SK-N-SH (cell line): ENCODE results near the gene MBLAC1. TPM values are rescaled to one million over a fixed set of nuclear protein-coding genes. Genes with fewer than 3 reads are reported as not detected.

Source experiments
- CTCF ChIA-PET: fragments of 300-600, 350-600 bp; formaldehyde crosslinking; extraction: SDS; loops from one replicate; lab custom pipeline; 2021; lab: Yijun Ruan, JAX
- POLR2A ChIA-PET: fragments of 350-600 bp; sonication (Branson Sonifier 250); formaldehyde crosslinking; extraction: SDS; loops from one replicate; lab custom pipeline; 2020; ENCODE audit warnings: antibody characterized with exemption, inconsistent platforms; lab: Yijun Ruan, JAX
- DNase-seq: peaks from one replicate; pipeline ENCODE4 v3.0.0; 2012
- H2AFZ ChIP-seq: fragments of 200-600 bp; sonication (generic); 2 replicates; pipeline ENCODE4 v1.8.1; 2016; ENCODE audit warnings: antibody characterized with exemption, mild to moderate bottlenecking, low read depth
- H3F3A ChIP-seq: fragments of 200-600 bp; sonication (generic); replicated peaks from 2 replicates; pipeline ENCODE3; 2016; ENCODE audit warnings: antibody characterized with exemption, mild to moderate bottlenecking; ENCODE audit not compliant: insufficient read depth
- H3K27ac ChIP-seq, 2 experiments: fragments of 200-500 bp in 1 of 2; fragments of 200-600 bp in 1 of 2; sonication (Bioruptor generic) in 1 of 2; sonication (generic), shearing (Covaris generic) in 1 of 2; 2 replicates each; pipeline versions ENCODE4 v1.5.1 to v1.6.1; 2014 to 2016; ENCODE audit warnings: low read depth in 2 of 2, inconsistent platforms in 1 of 2, low read length in 1 of 2, mild to moderate bottlenecking in 1 of 2, mixed read lengths in 1 of 2
- H3K27me3 ChIP-seq: fragments of 200-600 bp; sonication (generic), shearing (Covaris generic); 2 replicates; pipeline ENCODE4 v1.6.1; 2016; ENCODE audit warnings: mixed run types; ENCODE audit not compliant: insufficient read depth
- H3K36me3 ChIP-seq, 2 experiments: fragments of 200-500 bp in 1 of 2; fragments of 200-600 bp in 1 of 2; sonication (Bioruptor generic) in 1 of 2; sonication (generic) in 1 of 2; replicated peaks in 1 of 2; 2 replicates each; pipeline versions ENCODE3 to v1.5.1; 2014 to 2016; ENCODE audit warnings: low read length in 1 of 2, mild to moderate bottlenecking in 1 of 2; ENCODE audit not compliant: insufficient read depth in 2 of 2, control insufficient read depth in 1 of 2
- H3K4me1 ChIP-seq, 2 experiments: fragments of 200-500 bp in 1 of 2; fragments of 200-600 bp in 1 of 2; sonication (Bioruptor generic) in 1 of 2; sonication (generic), shearing (Covaris generic) in 1 of 2; 2 replicates each; pipeline versions ENCODE4 v1.5.1 to v1.6.1; 2014 to 2016; ENCODE audit warnings: low read depth in 1 of 2, low read length in 1 of 2, mixed run types in 1 of 2; ENCODE audit not compliant: insufficient read depth in 2 of 2, control insufficient read depth in 1 of 2
- H3K4me2 ChIP-seq: fragments of 200-600 bp; sonication (generic), shearing (Covaris generic); 2 replicates; pipeline ENCODE4 v1.6.1; 2017; ENCODE audit warnings: mixed run types
- H3K4me3 ChIP-seq, 2 experiments: fragments of 200-500 bp in 1 of 2; fragments of 200-600 bp in 1 of 2; sonication (Bioruptor generic) in 1 of 2; sonication (generic), shearing (Covaris generic) in 1 of 2; 2 replicates each; pipeline versions ENCODE4 v1.5.1 to v1.8.1; 2014 to 2016; ENCODE audit warnings: low read depth in 2 of 2, inconsistent platforms in 1 of 2, low read length in 1 of 2, mild to moderate bottlenecking in 1 of 2, mixed read lengths in 1 of 2, moderate library complexity in 1 of 2
- H3K79me2 ChIP-seq: fragments of 200-600 bp; sonication (generic); 2 replicates; pipeline ENCODE4 v1.8.1; 2017; ENCODE audit warnings: mild to moderate bottlenecking; ENCODE audit not compliant: insufficient read depth
- H3K9ac ChIP-seq: fragments of 200-600 bp; sonication (generic); 2 replicates; pipeline ENCODE4 v1.6.1; 2017; ENCODE audit warnings: mixed run types
- H3K9me2 ChIP-seq: fragments of 200-600 bp; sonication (generic); 2 replicates; pipeline ENCODE4 v1.6.1; 2017; ENCODE audit warnings: mixed run types
- H3K9me3 ChIP-seq: fragments of 200-600 bp; sonication (generic); 2 replicates; pipeline ENCODE4 v1.6.1; 2017; ENCODE audit warnings: mixed run types, mild to moderate bottlenecking, moderate library complexity
- H4K20me1 ChIP-seq: fragments of 200-600 bp; sonication (generic); 2 replicates; pipeline ENCODE4 v1.6.1; 2017; ENCODE audit warnings: mild to moderate bottlenecking, mixed run types; ENCODE audit not compliant: insufficient read depth
- CHD2 ChIP-seq: fragments of 150-350 bp; IDR thresholded peaks from 2 replicates; pipeline ENCODE4 v1.6.1; 2018; ENCODE audit warnings: low read length; ENCODE audit not compliant: partially characterized antibody
- ELF1 ChIP-seq: IDR thresholded peaks from 2 replicates; pipeline ENCODE4 v1.4.0; 2012
- FOSL2 ChIP-seq: IDR thresholded peaks from 2 replicates; pipeline ENCODE4 v1.4.0; 2012; ENCODE audit warnings: low read depth, mild to moderate bottlenecking, moderate library complexity, borderline replicate concordance
- FOXJ3 ChIP-seq: sonication (generic); formaldehyde crosslinking; IDR thresholded peaks from 2 replicates; pipeline ENCODE4 v1.5.1; 2020; ENCODE audit warnings: mild to moderate bottlenecking, missing genetic modification reagents
- JUND ChIP-seq: IDR thresholded peaks from 2 replicates; pipeline ENCODE4 v1.4.0; 2012
- MEF2A ChIP-seq: IDR thresholded peaks from 2 replicates; pipeline ENCODE4 v1.4.0; 2012; ENCODE audit warnings: low read depth, borderline replicate concordance
- MXI1 ChIP-seq: IDR thresholded peaks from 2 replicates; pipeline ENCODE4 v1.6.1; 2012; ENCODE audit warnings: mild to moderate bottlenecking, low read depth, low read length, improper control_type of control experiment
- RAD21 ChIP-seq: IDR thresholded peaks from 2 replicates; pipeline ENCODE4 v1.6.1; 2012; ENCODE audit warnings: mild to moderate bottlenecking, low read length
- SIN3A ChIP-seq: IDR thresholded peaks from 2 replicates; pipeline ENCODE4 v1.6.1; 2012; ENCODE audit warnings: low read depth, mild to moderate bottlenecking, low read length, moderate library complexity, borderline replicate concordance
- SMC3 ChIP-seq: IDR thresholded peaks from 2 replicates; pipeline ENCODE4 v1.6.1; 2012; ENCODE audit warnings: low read depth, low read length, improper control_type of control experiment
- TAF1 ChIP-seq: IDR thresholded peaks from 2 replicates; pipeline ENCODE4 v1.6.1; 2012; ENCODE audit warnings: low read depth, mild to moderate bottlenecking, low read length, moderate library complexity, borderline replicate concordance
- TCF12 ChIP-seq: IDR thresholded peaks from 2 replicates; pipeline ENCODE4 v1.4.0; 2012
- YY1 ChIP-seq: IDR thresholded peaks from 2 replicates; pipeline ENCODE4 v1.4.0; 2012; ENCODE audit warnings: low read depth, mild to moderate bottlenecking
- WGBS: methylation state at CpG from one replicate; pipeline ENCODE4 v1.1.6; 2017; ENCODE audit warnings: low lambda C conversion rate; 5-methylcytosine and 5-hydroxymethylcytosine counted together
- polyA plus RNA-seq, 3 experiments: library from polyadenylated mRNA; depleted of rRNA; stranded (reverse); fragments of >200 nt; gene quantifications; 2 replicates each; pipeline ENCODE4 v1.2.3, GENCODE V29; 2012
- TF ChIP-seq, protein P1 (sequence below): IDR thresholded peaks from 2 replicates; pipeline ENCODE4 v1.6.1; 2012; ENCODE audit warnings: mild to moderate bottlenecking, low read depth, low read length, moderate library complexity
- TF ChIP-seq, protein P2 (sequence below): IDR thresholded peaks from 2 replicates; pipeline ENCODE4 v1.4.0; 2012; ENCODE audit warnings: low read depth
- TF ChIP-seq, protein P3 (sequence below): IDR thresholded peaks from 2 replicates; pipeline ENCODE4 v1.4.0; 2012; ENCODE audit warnings: low read depth, borderline replicate concordance
- TF ChIP-seq, protein P4 (sequence below): fragments of 150-350 bp; IDR thresholded peaks from 2 replicates; pipeline ENCODE4 v1.6.1; 2016; ENCODE audit warnings: mild to moderate bottlenecking, low read depth, low read length

The MBLAC1 gene
- polyA plus RNA-seq, 1 of the 3 experiments (the other 2 are of a cell fraction) = 4.4 TPM

DNA sequence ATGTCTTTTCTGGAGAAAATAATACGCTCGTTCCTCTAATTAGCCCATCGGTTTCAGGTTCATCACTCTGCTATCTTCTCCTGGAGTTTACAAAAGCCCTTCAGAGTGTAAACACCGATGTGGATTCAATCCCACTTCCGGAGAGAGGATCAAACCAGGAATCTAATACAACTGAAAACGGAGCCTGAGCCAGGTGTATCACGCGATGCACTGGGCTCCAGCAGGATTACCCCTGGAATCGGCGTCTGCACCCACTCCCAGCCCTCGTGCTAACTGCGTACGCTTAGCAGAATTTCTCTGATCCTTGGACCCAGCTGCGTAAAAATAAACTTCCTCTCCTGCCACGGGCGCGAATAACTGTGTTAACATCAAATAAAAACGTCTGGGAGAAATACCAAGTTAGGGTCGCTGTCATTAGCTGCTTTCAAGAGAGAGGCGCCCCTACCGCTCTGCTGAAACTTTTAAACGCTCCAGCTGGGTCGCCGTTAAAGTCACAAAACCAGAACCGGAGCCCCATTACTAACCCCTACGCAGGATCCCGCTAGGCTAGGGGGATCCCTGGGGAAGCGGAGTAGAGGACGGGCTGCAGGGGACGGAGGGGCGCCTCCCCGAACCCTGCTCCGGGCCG, 45.7 kb upstream of the MBLAC1 start:
- Histone ChIP-seq H3K4me3 (peak overlapping the region; percentile 67 to 94), H3K4me2 (peak overlapping the region; percentile 87), H4K20me1 (peaks cover 20% of the 10 kb centered on the region; the same call in 1 of the 2 replicates), H3K4me1 (peaks cover 12 to 13% of the 10 kb centered on the region in 2 experiments; a peak in 3 of 4 replicates), H3K9ac (peak overlapping the region; percentile 92), H3K36me3 (peaks cover 24 to 44% of the 10 kb centered on the region in 2 experiments), H3K9me2 (no peaks in the 10 kb centered on the region), H3K27ac (peak overlapping the region; percentile 76 to 87), H3F3A (peaks cover 5% of the 10 kb centered on the region), H3K79me2 (peaks cover 55% of the 10 kb centered on the region), H3K27me3 (no peaks in the 10 kb centered on the region), H3K9me3 (no peaks in the 10 kb centered on the region), H2AFZ (no peak overlapping the region; the same call in 1 of the 2 replicates)
- ChIA-PET CTCF (interaction anchor here (0.6 to 8.5 kb wide), 16 partner anchors 9 to 163 kb away, joined by 3 to 59 read pairs (median 4); partner anchors contain the start of genes AP4M1, MCM7 and TRIM4), POLR2A (interaction anchor here (0.9 to 1.4 kb wide), 3 partner anchors 21 to 87 kb away, joined by 3 to 11 read pairs (median 4); partner anchors contain the start of genes AP4M1, MCM7 and ZSCAN21)
- 0 out of 2 replicates have a peak, but pooled peaks have one; percentile 6 for TF ChIP-seq FOXJ3 (CRISPR knock-in tag)
- TF ChIP-seq MXI1 = peak; percentile 55; the same call in 1 of the 2 replicates
- TF ChIP-seq MEF2A = no peak
- TF ChIP-seq, protein P1, sequence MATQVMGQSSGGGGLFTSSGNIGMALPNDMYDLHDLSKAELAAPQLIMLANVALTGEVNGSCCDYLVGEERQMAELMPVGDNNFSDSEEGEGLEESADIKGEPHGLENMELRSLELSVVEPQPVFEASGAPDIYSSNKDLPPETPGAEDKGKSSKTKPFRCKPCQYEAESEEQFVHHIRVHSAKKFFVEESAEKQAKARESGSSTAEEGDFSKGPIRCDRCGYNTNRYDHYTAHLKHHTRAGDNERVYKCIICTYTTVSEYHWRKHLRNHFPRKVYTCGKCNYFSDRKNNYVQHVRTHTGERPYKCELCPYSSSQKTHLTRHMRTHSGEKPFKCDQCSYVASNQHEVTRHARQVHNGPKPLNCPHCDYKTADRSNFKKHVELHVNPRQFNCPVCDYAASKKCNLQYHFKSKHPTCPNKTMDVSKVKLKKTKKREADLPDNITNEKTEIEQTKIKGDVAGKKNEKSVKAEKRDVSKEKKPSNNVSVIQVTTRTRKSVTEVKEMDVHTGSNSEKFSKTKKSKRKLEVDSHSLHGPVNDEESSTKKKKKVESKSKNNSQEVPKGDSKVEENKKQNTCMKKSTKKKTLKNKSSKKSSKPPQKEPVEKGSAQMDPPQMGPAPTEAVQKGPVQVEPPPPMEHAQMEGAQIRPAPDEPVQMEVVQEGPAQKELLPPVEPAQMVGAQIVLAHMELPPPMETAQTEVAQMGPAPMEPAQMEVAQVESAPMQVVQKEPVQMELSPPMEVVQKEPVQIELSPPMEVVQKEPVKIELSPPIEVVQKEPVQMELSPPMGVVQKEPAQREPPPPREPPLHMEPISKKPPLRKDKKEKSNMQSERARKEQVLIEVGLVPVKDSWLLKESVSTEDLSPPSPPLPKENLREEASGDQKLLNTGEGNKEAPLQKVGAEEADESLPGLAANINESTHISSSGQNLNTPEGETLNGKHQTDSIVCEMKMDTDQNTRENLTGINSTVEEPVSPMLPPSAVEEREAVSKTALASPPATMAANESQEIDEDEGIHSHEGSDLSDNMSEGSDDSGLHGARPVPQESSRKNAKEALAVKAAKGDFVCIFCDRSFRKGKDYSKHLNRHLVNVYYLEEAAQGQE = no peak; the same call in 1 of the 2 replicates
- no peak for TF ChIP-seq RAD21
- no peak for TF ChIP-seq YY1
- TF ChIP-seq, protein P2, sequence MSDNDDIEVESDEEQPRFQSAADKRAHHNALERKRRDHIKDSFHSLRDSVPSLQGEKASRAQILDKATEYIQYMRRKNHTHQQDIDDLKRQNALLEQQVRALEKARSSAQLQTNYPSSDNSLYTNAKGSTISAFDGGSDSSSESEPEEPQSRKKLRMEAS = no peak
- peak; percentile 47; the same call in 1 of the 2 replicates for TF ChIP-seq TAF1
- TF ChIP-seq SIN3A = no peak
- TF ChIP-seq, protein P3, sequence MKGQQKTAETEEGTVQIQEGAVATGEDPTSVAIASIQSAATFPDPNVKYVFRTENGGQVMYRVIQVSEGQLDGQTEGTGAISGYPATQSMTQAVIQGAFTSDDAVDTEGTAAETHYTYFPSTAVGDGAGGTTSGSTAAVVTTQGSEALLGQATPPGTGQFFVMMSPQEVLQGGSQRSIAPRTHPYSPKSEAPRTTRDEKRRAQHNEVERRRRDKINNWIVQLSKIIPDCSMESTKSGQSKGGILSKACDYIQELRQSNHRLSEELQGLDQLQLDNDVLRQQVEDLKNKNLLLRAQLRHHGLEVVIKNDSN = no peak
- TF ChIP-seq SMC3 = no peak
- TF ChIP-seq ELF1 = no peak
- TF ChIP-seq JUND = no peak
- no peak for TF ChIP-seq FOSL2
- TF ChIP-seq, protein P4, sequence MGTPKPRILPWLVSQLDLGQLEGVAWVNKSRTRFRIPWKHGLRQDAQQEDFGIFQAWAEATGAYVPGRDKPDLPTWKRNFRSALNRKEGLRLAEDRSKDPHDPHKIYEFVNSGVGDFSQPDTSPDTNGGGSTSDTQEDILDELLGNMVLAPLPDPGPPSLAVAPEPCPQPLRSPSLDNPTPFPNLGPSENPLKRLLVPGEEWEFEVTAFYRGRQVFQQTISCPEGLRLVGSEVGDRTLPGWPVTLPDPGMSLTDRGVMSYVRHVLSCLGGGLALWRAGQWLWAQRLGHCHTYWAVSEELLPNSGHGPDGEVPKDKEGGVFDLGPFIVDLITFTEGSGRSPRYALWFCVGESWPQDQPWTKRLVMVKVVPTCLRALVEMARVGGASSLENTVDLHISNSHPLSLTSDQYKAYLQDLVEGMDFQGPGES = no peak
- peak; percentile 27 for TF ChIP-seq CHD2
- TF ChIP-seq TCF12 = no peak
- DNase-seq = peak; percentile 72
- 1% methylated on average over 30 of the region's 34 CpGs for WGBS
